Mesendoderm (in vitro differentiated cells): ENCODE data around the gene PLCL2.

Experiments
- DNase-seq: peaks from one replicate; pipeline ENCODE4 v3.0.0; 2013
- H2AK5ac ChIP-seq: 2 replicates; pipeline ENCODE4 v1.6.1; 2013; ENCODE audit warnings: low read length, inconsistent platforms
- H2BK120ac ChIP-seq: 2 replicates; pipeline ENCODE4 v1.6.1; 2013; ENCODE audit warnings: low read depth, mild to moderate bottlenecking, low read length, moderate library complexity, mixed read lengths
- H2BK15ac ChIP-seq: replicated peaks from 2 replicates; pipeline ENCODE4 v1.6.1; 2013; ENCODE audit warnings: low read depth, mild to moderate bottlenecking, moderate library complexity
- H2BK5ac ChIP-seq: 2 replicates; pipeline ENCODE4 v1.6.1; 2013; ENCODE audit warnings: low read length, inconsistent platforms
- H3K18ac ChIP-seq: 2 replicates; pipeline ENCODE4 v1.6.1; 2013; ENCODE audit warnings: mild to moderate bottlenecking, low read length, mixed read lengths
- H3K23ac ChIP-seq: one replicate; pipeline ENCODE4 v1.6.1; 2013; ENCODE audit warnings: low read length
- H3K27ac ChIP-seq: 2 replicates; pipeline ENCODE4 v1.5.1; 2013; ENCODE audit warnings: low read depth, mild to moderate bottlenecking, inconsistent platforms, low read length, moderate library complexity
- H3K27me3 ChIP-seq: 2 replicates; pipeline ENCODE4 v1.6.1; 2013; ENCODE audit warnings: low read length, control low read depth, mild to moderate bottlenecking, inconsistent platforms; ENCODE audit not compliant: insufficient read depth, poor library complexity
- H3K36me3 ChIP-seq: 2 replicates; pipeline ENCODE4 v1.6.1; 2013; ENCODE audit warnings: low read length, inconsistent platforms; ENCODE audit not compliant: control insufficient read depth, insufficient read depth
- H3K4ac ChIP-seq: one replicate; pipeline ENCODE4 v1.6.1; 2013; ENCODE audit warnings: low read depth, mild to moderate bottlenecking, low read length, moderate library complexity
- H3K4me1 ChIP-seq: 2 replicates; pipeline ENCODE4 v1.6.1; 2013; ENCODE audit warnings: low read depth, low read length, inconsistent platforms; ENCODE audit not compliant: control insufficient read depth
- H3K4me2 ChIP-seq: 2 replicates; pipeline ENCODE4 v1.6.1; 2013; ENCODE audit warnings: low read length
- H3K4me3 ChIP-seq: 2 replicates; pipeline ENCODE4 v1.5.1; 2013; ENCODE audit warnings: mild to moderate bottlenecking, low read length
- H3K56ac ChIP-seq: one replicate; pipeline ENCODE4 v1.6.1; 2013; ENCODE audit warnings: low read length
- H3K79me1 ChIP-seq: 2 replicates; pipeline ENCODE4 v1.6.1; 2013; ENCODE audit warnings: low read length, inconsistent platforms
- H3K79me2 ChIP-seq: 2 replicates; pipeline ENCODE4 v1.6.1; 2013; ENCODE audit warnings: mild to moderate bottlenecking, low read length; ENCODE audit not compliant: control insufficient read depth, insufficient read depth
- H3K9ac ChIP-seq: 2 replicates; pipeline ENCODE4 v1.6.1; 2013; ENCODE audit warnings: low read length, inconsistent platforms
- H4K5ac ChIP-seq: one replicate; pipeline ENCODE4 v1.6.1; 2013; ENCODE audit warnings: low read length
- H4K8ac ChIP-seq: one replicate; pipeline ENCODE4 v1.6.1; 2013; ENCODE audit warnings: low read depth, mild to moderate bottlenecking, control low read depth, low read length, moderate library complexity
- WGBS: extraction: QIAGEN DNeasy Blood & Tissue Kit; methylation state at CpG from one replicate; pipeline ENCODE4 v1.1.7; 2013; ENCODE audit warnings: low lambda C conversion rate, missing lambda C conversion rate; ENCODE audit not compliant: insufficient coverage; ENCODE audit errors: extremely low coverage; 5-methylcytosine and 5-hydroxymethylcytosine counted together

Gene PLCL2

DNA sequence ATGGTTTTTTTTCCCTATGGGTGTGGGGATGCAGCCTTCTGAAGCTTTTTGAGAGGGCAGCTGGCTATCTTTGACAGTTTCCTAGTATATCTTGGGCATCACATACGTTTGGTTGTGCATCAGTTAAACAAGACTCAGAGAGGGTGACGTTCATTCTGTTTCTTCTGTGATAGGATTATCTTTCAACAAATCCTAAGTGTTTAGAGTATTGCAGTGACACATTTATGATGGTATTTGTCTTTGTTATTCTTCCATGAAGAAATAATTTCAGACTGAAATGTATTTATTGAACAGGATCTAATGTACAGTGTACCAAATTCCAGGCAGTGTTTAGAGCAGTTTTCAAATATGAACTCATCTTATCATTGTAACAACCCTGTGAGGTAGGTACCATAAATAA lies 114.4 kb downstream of the PLCL2 start:
- H3K4ac ChIP-seq: no peak overlapping the region
- H3K27ac ChIP-seq: no peak overlapping the region
- H3K4me3 ChIP-seq: no peak overlapping the region
- H3K4me1 ChIP-seq: no peaks in the 10 kb centered on the region
- no peak overlapping the region for H3K23ac ChIP-seq
- H3K79me2 ChIP-seq: no peaks in the 10 kb centered on the region
- H3K18ac ChIP-seq: no peak overlapping the region
- no peak overlapping the region for H3K9ac ChIP-seq
- no peak overlapping the region for H4K5ac ChIP-seq
- H2BK15ac ChIP-seq: no peak overlapping the region
- no peak overlapping the region for H2AK5ac ChIP-seq
- WGBS: no CpG with 5 or more reads among the region's 2 CpGs
- DNase-seq: no peak
- H3K79me1 ChIP-seq: no peaks in the 10 kb centered on the region
- no peak overlapping the region for H2BK5ac ChIP-seq
- H4K8ac ChIP-seq: no peak overlapping the region
- H3K4me2 ChIP-seq: no peak overlapping the region
- H3K36me3 ChIP-seq: no peaks in the 10 kb centered on the region
- H3K56ac ChIP-seq: no peak overlapping the region
- peaks cover 2% of the 10 kb centered on the region for H3K27me3 ChIP-seq
- no peak overlapping the region for H2BK120ac ChIP-seq

DNA sequence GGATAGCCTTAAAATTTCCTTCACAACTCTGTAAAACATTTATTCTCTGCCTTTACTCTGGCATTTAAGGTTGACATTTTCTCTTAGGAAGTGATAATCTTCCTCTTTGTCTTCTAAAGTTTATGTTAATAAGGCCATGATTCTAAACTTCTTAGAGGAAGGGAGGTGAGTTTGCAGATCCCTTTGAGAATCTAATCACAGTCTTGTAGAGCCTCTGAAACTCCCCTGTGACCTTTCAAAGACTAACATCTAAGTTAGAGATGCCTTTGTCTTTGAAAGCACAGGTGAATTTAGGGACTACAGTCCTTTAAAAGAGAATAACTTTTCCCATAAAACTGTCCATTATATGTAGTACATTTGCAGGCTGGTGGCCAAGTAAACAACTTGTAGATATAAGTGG lies 115.1 kb downstream of the PLCL2 start:
- Histone ChIP-seq H3K4ac (no peak overlapping the region), H3K79me1 (no peaks in the 10 kb centered on the region), H3K4me3 (no peak overlapping the region), H2BK5ac (no peak overlapping the region), H3K36me3 (no peaks in the 10 kb centered on the region), H2BK15ac (no peak overlapping the region), H3K4me2 (no peak overlapping the region), H3K18ac (no peak overlapping the region), H4K5ac (no peak overlapping the region), H2AK5ac (no peak overlapping the region), H3K56ac (no peak overlapping the region), H3K4me1 (no peaks in the 10 kb centered on the region), H3K9ac (no peak overlapping the region), H3K27me3 (peaks cover 2% of the 10 kb centered on the region), H3K79me2 (no peaks in the 10 kb centered on the region), H3K27ac (no peak overlapping the region), H2BK120ac (no peak overlapping the region), H3K23ac (no peak overlapping the region), H4K8ac (no peak overlapping the region)
- DNase-seq: peak; percentile 35

DNA sequence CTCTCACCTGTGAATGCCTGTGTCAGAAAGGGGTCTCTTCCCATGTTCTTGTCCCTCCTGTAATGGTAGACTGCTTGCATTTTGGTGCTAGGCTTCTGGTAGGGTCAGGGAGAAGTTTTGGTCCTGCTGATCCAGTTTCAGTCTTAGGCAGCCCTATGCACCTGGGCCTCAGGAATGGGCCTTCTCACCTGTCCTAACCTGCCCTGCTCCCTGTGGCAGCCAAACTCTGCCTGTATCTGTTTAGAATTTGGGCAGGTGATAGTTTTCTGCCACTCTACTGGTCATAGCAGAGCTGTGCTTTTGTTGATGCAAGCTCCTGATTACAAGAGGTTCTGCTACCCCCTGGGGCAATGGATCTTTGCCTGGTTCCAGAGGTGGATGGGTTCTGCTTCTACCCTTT lies 118.7 kb downstream of the PLCL2 start:
- no peak for DNase-seq
- Histone ChIP-seq H4K5ac (no peak overlapping the region), H3K56ac (no peak overlapping the region), H3K79me1 (no peaks in the 10 kb centered on the region), H3K4ac (no peak overlapping the region), H3K18ac (no peak overlapping the region), H3K9ac (no peak overlapping the region), H2BK5ac (no peak overlapping the region), H3K4me2 (no peak overlapping the region), H2AK5ac (no peak overlapping the region), H2BK120ac (no peak overlapping the region), H3K36me3 (no peaks in the 10 kb centered on the region), H3K27me3 (peaks cover 2% of the 10 kb centered on the region), H3K23ac (no peak overlapping the region), H3K27ac (no peak overlapping the region), H3K79me2 (no peaks in the 10 kb centered on the region), H4K8ac (no peak overlapping the region), H2BK15ac (no peak overlapping the region), H3K4me3 (no peak overlapping the region), H3K4me1 (no peaks in the 10 kb centered on the region)

DNA sequence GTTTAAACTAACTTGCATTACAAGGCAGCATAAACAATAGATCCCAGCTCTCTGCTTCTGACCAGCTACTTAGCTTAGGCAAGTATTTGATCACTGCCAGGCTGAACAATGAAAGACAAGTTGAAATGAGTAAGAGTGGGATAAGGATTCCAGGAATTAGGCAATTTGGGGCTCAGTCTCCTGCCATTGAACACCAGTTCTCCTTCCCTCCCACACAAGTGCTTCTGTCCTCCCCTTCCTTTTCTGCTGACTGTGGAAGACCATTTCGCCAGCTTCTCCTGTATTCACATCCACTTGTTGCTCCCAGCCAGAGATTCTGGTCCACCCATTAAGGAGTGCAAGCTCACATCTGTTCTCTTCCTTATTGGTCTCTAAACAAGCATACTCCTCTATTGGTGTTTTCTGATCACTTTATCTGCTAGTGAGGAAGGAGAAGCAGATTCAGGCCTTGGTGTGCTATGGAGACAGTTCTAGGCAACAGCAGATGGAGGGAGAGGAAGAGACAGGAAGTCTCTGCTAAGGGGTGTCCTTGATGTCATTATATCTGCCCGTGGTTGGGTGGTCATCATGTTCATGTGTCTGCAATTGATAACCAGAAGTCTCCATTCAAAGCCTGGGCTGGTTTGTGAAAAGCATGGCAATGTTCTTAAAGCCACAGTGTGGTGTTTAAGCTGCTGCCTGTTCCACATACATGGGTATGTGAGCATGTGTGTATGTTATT lies 121.5 kb downstream of the PLCL2 start:
- Histone ChIP-seq H2BK15ac (no peak overlapping the region), H3K4me1 (no peaks in the 10 kb centered on the region), H2BK5ac (no peak overlapping the region), H3K4me3 (no peak overlapping the region), H3K79me2 (no peaks in the 10 kb centered on the region), H3K36me3 (no peaks in the 10 kb centered on the region), H4K8ac (no peak overlapping the region), H3K18ac (no peak overlapping the region), H3K27me3 (peaks cover 2% of the 10 kb centered on the region), H3K4me2 (no peak overlapping the region), H2BK120ac (no peak overlapping the region), H3K9ac (no peak overlapping the region), H3K27ac (no peak overlapping the region), H3K4ac (no peak overlapping the region), H3K79me1 (no peaks in the 10 kb centered on the region), H3K23ac (no peak overlapping the region), H2AK5ac (no peak overlapping the region), H4K5ac (no peak overlapping the region), H3K56ac (no peak overlapping the region)
- no peak for DNase-seq
- WGBS: no CpG with 5 or more reads among the region's 2 CpGs

DNA sequence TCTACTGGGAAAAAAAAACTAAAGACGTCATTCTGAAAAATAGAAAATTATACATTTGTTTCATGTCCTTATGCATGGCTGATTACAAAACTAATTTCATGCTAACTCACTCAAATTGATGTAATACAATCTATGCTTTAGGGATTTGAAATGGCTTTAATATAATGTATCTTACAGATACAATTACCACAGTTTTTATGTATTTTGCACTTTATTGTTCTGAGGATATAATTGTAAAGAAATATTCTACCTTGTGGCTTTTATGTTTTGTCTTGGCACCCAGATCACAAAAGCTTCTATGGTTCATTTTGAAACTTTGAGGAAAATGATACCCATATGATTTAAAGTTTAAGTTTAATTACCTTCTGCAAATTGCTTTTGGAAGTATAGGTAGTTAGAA lies 122.5 kb downstream of the PLCL2 start:
- no peak overlapping the region for H2AK5ac ChIP-seq
- no peaks in the 10 kb centered on the region for H3K4me1 ChIP-seq
- no peak overlapping the region for H3K4me3 ChIP-seq
- H3K27me3 ChIP-seq: no peaks in the 10 kb centered on the region
- H3K4me2 ChIP-seq: no peak overlapping the region
- no CpG with 5 or more reads among the region's 1 CpG for WGBS
- no peaks in the 10 kb centered on the region for H3K36me3 ChIP-seq
- H3K79me1 ChIP-seq: no peaks in the 10 kb centered on the region
- no peak overlapping the region for H2BK120ac ChIP-seq
- no peak overlapping the region for H3K9ac ChIP-seq
- H2BK15ac ChIP-seq: no peak overlapping the region
- H2BK5ac ChIP-seq: no peak overlapping the region
- no peak for DNase-seq
- H3K56ac ChIP-seq: no peak overlapping the region
- H4K5ac ChIP-seq: no peak overlapping the region
- H3K23ac ChIP-seq: no peak overlapping the region
- H4K8ac ChIP-seq: no peak overlapping the region
- H3K18ac ChIP-seq: no peak overlapping the region
- H3K4ac ChIP-seq: no peak overlapping the region
- H3K79me2 ChIP-seq: no peaks in the 10 kb centered on the region
- no peak overlapping the region for H3K27ac ChIP-seq

DNA sequence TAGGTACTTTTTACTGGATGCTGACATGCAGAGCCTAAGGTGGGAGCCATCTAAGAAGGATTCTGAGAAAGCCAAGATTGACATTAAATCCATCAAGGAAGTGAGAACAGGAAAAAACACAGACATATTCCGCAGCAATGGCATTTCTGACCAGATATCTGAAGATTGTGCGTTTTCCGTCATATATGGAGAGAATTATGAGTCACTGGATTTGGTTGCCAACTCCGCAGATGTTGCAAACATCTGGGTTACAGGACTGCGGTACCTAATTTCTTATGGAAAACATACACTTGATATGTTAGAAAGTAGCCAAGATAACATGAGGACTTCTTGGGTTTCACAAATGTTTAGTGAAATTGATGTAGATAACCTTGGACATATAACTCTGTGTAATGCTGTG lies 125.1 kb downstream of the PLCL2 start:
- WGBS: no CpG with 5 or more reads among the region's 5 CpGs
- Histone ChIP-seq H3K36me3 (no peaks in the 10 kb centered on the region), H3K79me1 (no peaks in the 10 kb centered on the region), H3K4me2 (no peak overlapping the region), H3K4ac (no peak overlapping the region), H3K9ac (no peak overlapping the region), H3K27me3 (no peaks in the 10 kb centered on the region), H4K5ac (no peak overlapping the region), H3K27ac (no peak overlapping the region), H3K56ac (no peak overlapping the region), H2BK5ac (no peak overlapping the region), H2BK120ac (no peak overlapping the region), H3K4me3 (no peak overlapping the region), H3K4me1 (no peaks in the 10 kb centered on the region), H2AK5ac (no peak overlapping the region), H2BK15ac (no peak overlapping the region), H4K8ac (no peak overlapping the region), H3K23ac (no peak overlapping the region), H3K79me2 (no peaks in the 10 kb centered on the region), H3K18ac (no peak overlapping the region)
- DNase-seq: no peak
